GM23338 (cell line): ENCODE measurements around the gene PRSS23. TPM values are rescaled to one million over a fixed set of nuclear protein-coding genes. Genes with fewer than 3 reads are reported as not detected.

Experiments
- polyA plus RNA-seq: library from polyadenylated mRNA; unstranded; fragments of >200 nt; fragmentation: Nextera tagmentation; extraction: Ambion mirVana; gene quantifications from 2 replicates; pipeline ENCODE4 v1.2.1, GENCODE V29; 2016
- total RNA-seq: library from RNA; depleted of rRNA; stranded (reverse); fragments of >200 nt; shearing (Covaris generic); gene quantifications from 2 replicates; pipeline ENCODE4 v1.2.3, GENCODE V29; 2014; rRNA removed

PRSS23 gene
- total and polyA plus RNA-seq, 2 experiments from 2014 or later = 3.9 to 4.7 TPM

Other genes starting within 250 kb of the PRSS23 start
- gene ME3, start 127.9 kb upstream of the PRSS23 start, total RNA-seq = 3.8 and 4.0 TPM in 2 replicates
- 1.0 and 1.3 TPM in 2 replicates for gene ME3, start 127.9 kb upstream of the PRSS23 start, polyA plus RNA-seq
- 7.7 and 8.9 TPM in 2 replicates for gene FZD4, start 154.9 kb downstream of the PRSS23 start, total RNA-seq
- 1.4 and 1.5 TPM in 2 replicates for gene FZD4, start 154.9 kb downstream of the PRSS23 start, polyA plus RNA-seq
- gene TMEM135, start 237.4 kb downstream of the PRSS23 start, total RNA-seq = 47.4 and 49.9 TPM in 2 replicates
- gene TMEM135, start 237.4 kb downstream of the PRSS23 start, polyA plus RNA-seq = 19.2 and 23.4 TPM in 2 replicates